Loucy (cell line): ENCODE results near the gene FLII.

Experiments used
- CTCF ChIP-seq: fragments of 200-600 bp; sonication (generic); conservative IDR thresholded peaks from 2 replicates; pipeline ENCODE4 v1.5.1; 2014; ENCODE audit warnings: mild to moderate bottlenecking, antibody characterized with exemption, low read length
- EZH2phosphoT487 ChIP-seq: fragments of 200-600 bp; IDR thresholded peaks from 2 replicates; pipeline ENCODE4 v1.6.1; 2018; ENCODE audit warnings: antibody characterized with exemption, mild to moderate bottlenecking, moderate library complexity, borderline replicate concordance

DNA sequence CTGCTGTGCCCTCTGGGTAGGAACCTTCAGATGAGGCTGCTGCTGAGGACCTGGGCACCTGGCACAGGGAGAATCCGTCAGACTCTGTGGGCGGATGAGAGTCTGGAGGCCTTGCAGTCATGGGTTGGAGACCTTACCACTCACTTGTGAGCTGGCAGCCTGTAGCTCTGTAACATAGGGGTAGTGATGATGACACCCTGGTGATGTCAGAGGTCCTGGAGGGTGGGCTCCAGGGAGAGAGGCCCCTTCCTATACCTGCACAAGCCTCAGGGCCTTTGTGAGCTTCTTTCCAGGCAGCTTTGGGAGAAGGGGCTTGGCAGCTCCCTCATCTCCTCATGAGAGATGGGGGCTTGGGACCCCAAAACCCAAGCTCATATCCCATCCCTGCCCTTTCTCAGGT is 3.6 kb upstream of the FLII start:
- TF ChIP-seq CTCF = no peak
- TF ChIP-seq EZH2phosphoT487 = no peak
